Natural killer cell (primary cell): Measurements from ENCODE around the gene NGEF. TPM values are rescaled to one million over a fixed set of nuclear protein-coding genes. Genes with fewer than 3 reads are reported as not detected.

Experiments
- ATAC-seq, 3 donors: fragments of 150-1000 bp in 2 of 3; fragments of 200-7000 bp in 1 of 3; cut with Tn5 transposase; 1 replicate in 1 of 3; 2 replicates in 2 of 3; pipeline ENCODE4 v1.10.0; 2021; ENCODE audit warnings: mild to moderate bottlenecking in 2 of 3, moderate library complexity in 2 of 3
- DNase-seq, 2 donors: peaks; one replicate each; pipeline versions ENCODE4 v3.0.0 to v3.0.0-alpha.2; 2013 to 2021; ENCODE audit warnings: mixed read lengths in 1 of 2
- H3K27ac ChIP-seq: one replicate; pipeline ENCODE4 v1.5.1; 2013; ENCODE audit warnings: mild to moderate bottlenecking, low read length
- H3K27me3 ChIP-seq: one replicate; pipeline ENCODE4 v1.6.1; 2013; ENCODE audit warnings: low read length; ENCODE audit not compliant: control insufficient read depth, insufficient read depth
- H3K36me3 ChIP-seq: one replicate; pipeline ENCODE4 v1.6.1; 2013; ENCODE audit warnings: low read length; ENCODE audit not compliant: control insufficient read depth, insufficient read depth
- H3K4me1 ChIP-seq: one replicate; pipeline ENCODE4 v1.6.1; 2013; ENCODE audit warnings: low read length; ENCODE audit not compliant: control insufficient read depth, insufficient read depth
- H3K4me3 ChIP-seq: one replicate; pipeline ENCODE4 v1.5.1; 2013; ENCODE audit warnings: low read length
- H3K9me3 ChIP-seq: one replicate; pipeline ENCODE4 v1.6.1; 2013; ENCODE audit warnings: low read length; ENCODE audit not compliant: control insufficient read depth, insufficient read depth
- H3K27ac Mint-ChIP-seq, 2 donors: one replicate each; pipeline ENCODE4 v1.8.0; 2022; ENCODE audit warnings: mild to moderate bottlenecking in 2 of 2, mixed read lengths in 2 of 2, moderate library complexity in 1 of 2
- H3K27me3 Mint-ChIP-seq, 2 donors: one replicate each; pipeline ENCODE4 v1.8.0; 2022; ENCODE audit warnings: low read depth in 2 of 2, mixed read lengths in 2 of 2
- H3K36me3 Mint-ChIP-seq: one replicate; pipeline ENCODE4 v1.8.0; 2022; ENCODE audit warnings: mixed read lengths
- H3K4me1 Mint-ChIP-seq, 2 donors: one replicate each; pipeline ENCODE4 v1.8.0; 2022; ENCODE audit warnings: mixed read lengths in 2 of 2
- H3K4me3 Mint-ChIP-seq: one replicate; pipeline ENCODE4 v1.8.0; 2022; ENCODE audit warnings: mild to moderate bottlenecking, moderate library complexity, mixed read lengths
- H3K9me3 Mint-ChIP-seq, 2 donors: one replicate each; pipeline ENCODE4 v1.8.0; 2022; ENCODE audit warnings: mixed read lengths in 2 of 2
- CTCF ChIP-seq: fragments of 200-600 bp; IDR thresholded peaks from one replicate; pipeline ENCODE4 v1.8.0; 2022; ENCODE audit warnings: antibody characterized with exemption
- WGBS: methylation state at CpG from one replicate; pipeline ENCODE4 v1.1.7; 2013; ENCODE audit warnings: missing lambda C conversion rate; ENCODE audit not compliant: insufficient coverage; 5-methylcytosine and 5-hydroxymethylcytosine counted together
- intact Hi-C: fragments of 100-400 bp; cut with micrococcal nuclease; formaldehyde crosslinking; loops from one replicate; pipeline ENCODE4 v1.14.2; 2022
- total RNA-seq, 4 donors: library from RNA; stranded (reverse); fragments of 120-200 nt in 1 of 4; gene quantifications; one replicate each; pipeline versions ENCODE4 v1.2.3 to v1.2.4, GENCODE V29; 2013 to 2022

The NGEF gene
- total RNA-seq, 3 donors from 2014 or later (not counting 1 experiment from before 2014, with no cell fraction given): not detected

DNA sequence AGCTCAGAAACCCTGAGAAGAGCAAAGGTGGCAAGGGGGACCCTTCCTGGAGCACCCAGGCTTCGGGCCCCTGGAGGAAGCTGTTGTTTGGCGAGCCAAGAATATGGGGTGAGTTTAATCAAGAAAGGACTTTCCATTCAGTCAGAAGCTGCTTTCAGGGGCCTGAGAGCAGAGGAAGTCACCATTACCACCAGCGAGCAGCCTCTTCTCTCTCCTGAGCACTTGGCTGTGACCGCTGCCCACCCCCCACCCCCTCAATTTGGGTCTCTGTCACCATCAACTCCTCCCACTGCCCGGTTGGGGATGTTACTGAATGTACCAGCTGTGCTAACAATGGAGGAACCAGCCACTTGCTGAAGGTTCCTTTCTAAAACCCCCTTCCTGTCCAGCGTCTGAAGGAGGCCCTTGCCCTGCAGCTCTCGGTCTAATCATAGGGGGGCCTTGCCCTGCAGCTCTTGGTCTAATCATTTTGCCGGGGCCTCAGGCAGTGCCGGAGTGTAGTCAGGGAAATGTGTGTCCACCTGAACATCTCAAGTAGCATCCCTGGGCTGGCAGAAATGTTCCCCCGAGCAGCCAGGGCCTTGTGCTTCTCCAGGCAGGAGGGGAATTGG lies 48.0 kb upstream of the NGEF start:
- Mint-ChIP-seq H3K36me3 (no peaks in the 10 kb centered on the region), H3K4me3 (peak overlapping the region; percentile 89), H3K27me3 (no peaks in the 10 kb centered on the region), H3K9me3 (no peaks in the 10 kb centered on the region), H3K4me1 (peaks cover 56 to 68% of the 10 kb centered on the region in 2 donors), H3K27ac (peak overlapping the region; percentile 90 to 92)
- intact Hi-C loops: loop anchor here (1.0 to 5.0 kb wide), 6 partner anchors 9 to 191 kb away; partner anchors contain the start of gene ATG16L1
- Histone ChIP-seq H3K36me3 (peaks cover 12% of the 10 kb centered on the region), H3K4me1 (peaks cover 60% of the 10 kb centered on the region), H3K9me3 (no peaks in the 10 kb centered on the region), H3K27ac (peak overlapping the region; percentile 93), H3K27me3 (no peaks in the 10 kb centered on the region), H3K4me3 (peak overlapping the region; percentile 91)
- ATAC-seq (peak in 2 of 3 donors; percentile 16 to 32), DNase-seq (peak in 1 of 2 donors; percentile 36)
- WGBS: 0% methylated on average over 9 of the region's 10 CpGs
- TF ChIP-seq CTCF: no peak

DNA sequence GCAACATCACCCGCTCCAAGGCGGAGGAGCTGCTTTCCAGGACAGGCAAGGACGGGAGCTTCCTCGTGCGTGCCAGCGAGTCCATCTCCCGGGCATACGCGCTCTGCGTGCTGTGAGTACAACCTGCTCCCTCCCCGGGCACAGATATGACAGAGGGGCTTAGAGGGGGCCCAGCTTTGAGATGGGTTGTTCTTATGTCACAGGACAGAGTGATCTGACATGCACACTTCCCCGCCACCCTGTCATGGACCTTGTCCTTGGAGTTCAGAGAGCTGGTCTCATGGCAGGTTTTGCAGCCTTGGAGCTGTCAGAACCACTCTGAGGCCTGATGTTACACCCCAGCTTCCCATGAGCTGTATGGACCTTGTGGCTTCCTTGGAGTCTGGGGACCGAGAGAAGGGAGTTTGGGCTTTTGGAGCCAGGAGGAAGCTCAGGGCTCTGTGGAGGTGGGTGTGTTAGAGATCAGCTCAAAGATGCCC lies 47.5 kb upstream of the NGEF start:
- WGBS: 0% methylated on average over 13 of the region's 13 CpGs
- intact Hi-C loops: loop anchor here (2.0 to 5.0 kb wide), 5 partner anchors 16 to 192 kb away; partner anchors contain the start of gene ATG16L1

DNA sequence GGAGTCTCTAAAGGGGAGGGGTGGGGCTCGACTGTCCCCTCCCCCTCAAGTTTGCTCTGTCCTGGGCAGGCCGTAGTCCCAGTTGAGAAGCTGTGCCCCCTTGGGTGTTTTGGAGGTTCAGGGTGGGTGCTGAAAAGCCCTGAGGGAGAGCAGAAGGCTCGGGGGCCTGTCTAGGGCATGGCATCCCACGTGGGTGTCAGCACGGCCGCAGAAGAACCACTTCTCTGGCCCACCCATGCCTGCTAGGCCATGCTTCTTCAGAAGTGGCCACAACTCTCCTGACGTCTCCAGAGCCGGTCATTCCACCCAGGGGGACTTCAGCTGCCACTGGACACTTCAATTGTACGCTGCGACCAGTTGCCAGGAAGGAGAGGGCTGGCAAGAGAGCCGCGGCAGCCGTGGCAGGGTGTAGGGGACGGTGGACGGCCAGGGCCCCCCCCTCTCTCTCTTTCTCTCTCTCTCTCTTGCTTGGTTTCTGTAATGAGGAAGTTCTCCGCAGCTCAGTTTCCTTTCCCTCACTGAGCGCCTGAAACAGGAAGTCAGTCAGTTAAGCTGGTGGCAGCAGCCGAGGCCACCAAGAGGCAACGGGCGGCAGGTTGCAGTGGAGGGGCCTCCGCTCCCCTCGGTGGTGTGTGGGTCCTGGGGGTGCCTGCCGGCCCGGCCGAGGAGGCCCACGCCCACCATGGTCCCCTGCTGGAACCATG lies 46.9 kb upstream of the NGEF start, which contains the start of gene INPP5D:
Gene INPP5D (plus strand): TSS at position 546 of the 704 bp plus-strand sequence. CDS start 137 bp downstream, at position 683.
- no peaks in the 10 kb centered on the region for H3K9me3 ChIP-seq
- Mint-ChIP-seq H3K36me3 (no peaks in the 10 kb centered on the region), H3K27ac (peak within 1 kb of the TSS; percentile 90 to 92), H3K4me1 (peaks cover 49 to 59% of the 10 kb centered on the region in 2 donors), H3K4me3 (peak within 1 kb of the TSS; percentile 89), H3K9me3 (no peaks in the 10 kb centered on the region), H3K27me3 (no peaks in the 10 kb centered on the region)
- peak; percentile 65 to 90 for DNase-seq
- 0% methylated on average over 21 of the region's 26 CpGs for WGBS
- H3K4me3 ChIP-seq: peak within 1 kb of the TSS; percentile 91
- TF ChIP-seq CTCF: no peak
- ATAC-seq: peak; percentile 58 to 80 (median 71)
- H3K27me3 ChIP-seq: no peaks in the 10 kb centered on the region
- intact Hi-C loops: loop anchor here (2.0 to 5.0 kb wide), 5 partner anchors 17 to 192 kb away; partner anchors contain the start of gene ATG16L1
- H3K27ac ChIP-seq: peak within 1 kb of the TSS; percentile 93
- H3K36me3 ChIP-seq: peaks cover 11% of the 10 kb centered on the region
- peaks cover 51% of the 10 kb centered on the region for H3K4me1 ChIP-seq

More for the DNA sequence above, 47.5 kb upstream of the NGEF start:
- Mint-ChIP-seq H3K27ac (peak overlapping the region; percentile 90 to 92), H3K4me1 (peaks cover 52 to 63% of the 10 kb centered on the region in 2 donors), H3K27me3 (no peaks in the 10 kb centered on the region), H3K9me3 (no peaks in the 10 kb centered on the region), H3K36me3 (no peaks in the 10 kb centered on the region), H3K4me3 (peak overlapping the region; percentile 89)
- ATAC-seq (peak; percentile 5 to 11 (median 5)), DNase-seq (no peak)
- H3K27me3 ChIP-seq: no peaks in the 10 kb centered on the region
- H3K4me3 ChIP-seq: peak overlapping the region; percentile 91
- peaks cover 11% of the 10 kb centered on the region for H3K36me3 ChIP-seq
- H3K4me1 ChIP-seq: peaks cover 55% of the 10 kb centered on the region
- TF ChIP-seq CTCF: no peak
- H3K27ac ChIP-seq: peak overlapping the region; percentile 93
- H3K9me3 ChIP-seq: no peaks in the 10 kb centered on the region
